ELR (cell line): ENCODE data around the gene SLC19A1.

Source experiments
- DNase-seq: peaks from one replicate; pipeline ENCODE4 v3.0.0-alpha.2; 2015; ENCODE audit warnings: low read depth

The SLC19A1 gene

GRCh38 chr21:45478816-45479669 is 63.2 kb downstream of the SLC19A1 start:
- no peak for DNase-seq

GRCh38 chr21:45478115-45478801 is 64.0 kb downstream of the SLC19A1 start:
- DNase-seq: peak; percentile 36

GRCh38 chr21:45477176-45478114 is 64.8 kb downstream of the SLC19A1 start:
- no peak for DNase-seq

DNA sequence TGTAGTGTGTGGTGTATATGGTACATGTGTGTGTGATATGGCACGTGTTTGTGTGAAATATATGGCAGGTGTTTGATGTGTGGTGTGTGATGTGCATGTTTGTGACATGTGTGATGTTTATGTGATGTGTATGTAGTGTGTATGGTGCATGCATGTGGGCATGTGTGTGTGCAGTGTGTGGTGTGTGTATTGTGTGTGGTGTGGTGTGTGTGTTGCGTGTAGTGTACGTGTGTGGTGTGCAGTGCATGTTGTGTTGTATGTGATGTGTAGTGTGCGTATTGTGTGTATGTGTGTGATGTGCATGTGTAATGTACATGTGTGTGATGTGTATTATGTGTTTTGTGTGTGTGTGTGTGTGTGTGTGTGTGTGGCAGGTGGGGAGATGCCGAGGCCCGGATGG is 65.7 kb downstream of the SLC19A1 start:
- DNase-seq: no peak

DNA sequence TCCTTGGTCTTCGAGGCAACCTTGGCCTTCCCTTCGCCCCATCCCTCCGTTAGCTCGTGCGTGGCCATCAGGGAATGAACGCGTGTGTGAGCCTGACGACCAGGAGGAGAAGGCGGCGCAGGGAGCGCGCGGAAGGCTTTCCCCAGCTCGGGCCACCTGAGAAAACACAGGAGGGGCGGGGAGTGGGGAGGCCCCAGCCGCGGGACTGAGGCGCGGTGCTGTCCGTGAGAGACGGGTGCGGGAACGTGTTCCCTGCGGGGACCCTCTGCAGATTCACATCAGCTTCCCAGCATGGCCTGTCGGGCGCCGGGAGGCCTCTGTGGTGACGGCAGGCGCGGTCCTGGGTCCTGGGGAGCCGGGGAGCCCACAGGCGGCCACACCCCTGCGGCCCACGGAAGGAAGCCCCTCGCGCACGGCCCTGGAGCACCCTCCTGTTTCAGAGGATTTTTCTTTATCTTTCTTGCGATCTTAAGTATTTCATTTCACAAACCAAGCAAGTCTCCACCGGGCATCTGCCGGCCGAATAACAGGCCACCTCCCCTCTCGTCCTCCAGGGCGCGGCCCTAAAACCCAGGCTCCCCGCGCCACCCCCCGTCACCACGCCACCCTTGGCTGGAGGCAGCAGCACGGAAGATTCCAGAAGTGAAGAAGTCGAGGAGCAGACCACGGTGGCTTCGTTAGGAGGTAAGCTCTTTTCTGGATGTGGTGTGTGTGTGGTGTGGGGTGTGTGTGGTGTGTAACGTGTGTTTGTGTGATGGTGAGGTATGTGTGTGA is 66.3 kb downstream of the SLC19A1 start:
- DNase-seq: no peak

GRCh38 chr21:45475004-45475685 is 67.1 kb downstream of the SLC19A1 start:
- no peak for DNase-seq

- peak; percentile 10 for DNase-seq
Measured at GRCh38 chr21:45474323-45474950, 67.8 kb downstream of the SLC19A1 start.

GRCh38 chr21:45473496-45474322 is 68.5 kb downstream of the SLC19A1 start:
- no peak for DNase-seq

GRCh38 chr21:45472445-45473365 is 69.5 kb downstream of the SLC19A1 start:
- no peak for DNase-seq

GRCh38 chr21:45471525-45472221 is 70.6 kb downstream of the SLC19A1 start:
- DNase-seq: no peak

GRCh38 chr21:45470773-45471524 is 71.3 kb downstream of the SLC19A1 start:
- peak; percentile 89 for DNase-seq

DNA sequence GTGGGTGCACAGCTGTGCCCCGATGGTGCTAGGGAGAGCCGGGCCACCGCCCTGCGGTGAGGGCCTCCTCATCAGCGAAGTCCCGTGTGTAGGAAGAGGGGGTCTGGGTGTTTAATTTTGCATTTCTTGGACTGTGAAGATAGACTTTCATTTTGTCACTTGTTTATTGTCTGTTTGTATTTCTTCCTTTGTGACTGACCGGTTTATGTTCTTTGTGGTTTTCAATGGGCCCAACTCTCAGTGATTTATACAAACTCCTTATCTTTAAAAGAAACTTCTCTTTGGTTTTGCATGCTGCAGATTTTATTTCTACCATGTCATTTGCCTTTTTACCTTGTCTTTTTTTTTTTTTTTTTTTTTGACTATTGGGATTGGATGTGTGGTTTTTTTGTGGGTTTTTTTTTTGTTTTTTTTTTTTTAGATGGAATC is 72.1 kb downstream of the SLC19A1 start:
- peak; percentile 32 for DNase-seq

DNA sequence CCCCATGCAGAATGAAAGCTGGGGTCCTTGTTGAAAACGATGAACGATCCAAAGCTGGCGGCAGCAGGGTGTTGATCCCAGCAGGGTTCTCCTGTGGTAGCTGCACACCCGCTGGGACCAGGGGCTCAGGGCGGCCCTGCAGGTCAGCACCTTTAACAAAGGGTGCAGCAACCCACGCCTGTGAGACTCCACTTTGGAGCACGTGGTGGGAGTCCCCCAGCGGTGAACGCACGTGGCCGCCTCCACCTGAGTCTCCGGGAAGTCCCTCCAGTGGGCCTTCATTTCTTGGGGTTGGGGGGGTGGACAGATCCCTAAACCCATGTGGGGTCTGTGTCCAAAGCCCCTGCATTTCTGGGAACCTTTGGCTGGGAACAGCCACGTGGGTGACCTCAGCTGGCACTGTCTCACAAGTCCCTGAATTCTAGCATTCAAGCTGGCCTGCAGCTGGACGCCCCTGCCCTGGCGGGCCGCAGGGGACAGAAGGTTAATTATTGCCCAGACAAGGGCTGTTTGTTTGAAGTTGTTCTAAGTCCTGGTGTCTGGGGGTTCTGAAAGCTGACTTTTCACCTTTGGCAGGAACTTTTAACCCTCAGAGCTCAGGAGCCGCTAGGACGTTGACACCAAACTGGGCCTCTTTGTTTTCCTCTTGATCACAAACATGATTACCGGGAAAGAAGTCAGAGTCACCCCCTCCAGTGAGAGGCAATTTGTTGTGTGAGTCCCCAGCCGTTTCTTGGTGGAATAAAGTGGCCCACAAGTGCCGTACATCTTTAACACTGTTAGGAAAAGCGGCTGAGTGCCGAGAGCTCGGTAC is 72.8 kb downstream of the SLC19A1 start:
- no peak for DNase-seq

DNA sequence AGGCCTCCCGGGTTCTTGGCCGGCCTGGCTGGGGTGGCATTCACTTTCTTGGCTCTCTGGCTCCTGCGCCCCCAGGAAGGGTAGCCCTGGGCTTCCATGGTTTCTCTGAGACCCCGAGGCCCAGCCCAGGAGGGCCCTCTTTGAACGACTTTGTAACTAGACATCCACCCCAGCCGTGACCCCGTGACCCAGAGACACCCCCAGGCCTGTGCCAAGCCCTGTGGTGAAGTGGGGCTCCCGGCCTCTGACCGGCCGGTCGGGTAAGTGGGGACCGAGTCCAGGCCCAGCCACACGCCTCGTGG is 73.3 kb downstream of the SLC19A1 start:
- no peak for DNase-seq

- no peak for DNase-seq
Measured at GRCh38 chr21:45468051-45468970, 73.9 kb downstream of the SLC19A1 start.
